Glutamatergic neuron (in vitro differentiated cells): Measurements from ENCODE around the gene CBLIF. TPM values are rescaled to one million over a fixed set of nuclear protein-coding genes. Genes with fewer than 3 reads are reported as not detected.
"Not testable (repeated sequence)": the region's sequence is repeated elsewhere in the genome, so short reads cannot be mapped to it uniquely, and the experiment has no call there.

Source experiments
- DNase-seq: peaks from one replicate; pipeline ENCODE4 v3.0.0; 2022
- H3K27ac Mint-ChIP-seq: one replicate; pipeline ENCODE4 v1.8.0; 2020; ENCODE audit warnings: mild to moderate bottlenecking, mixed read lengths, inconsistent platforms; ENCODE audit not compliant: unreplicated experiment
- H3K27me3 Mint-ChIP-seq: one replicate; pipeline ENCODE4 v1.8.0; 2020; ENCODE audit warnings: mild to moderate bottlenecking, moderate library complexity, mixed read lengths, inconsistent platforms; ENCODE audit not compliant: unreplicated experiment
- H3K36me3 Mint-ChIP-seq: one replicate; pipeline ENCODE4 v1.8.0; 2020; ENCODE audit warnings: mild to moderate bottlenecking, mixed read lengths, inconsistent platforms; ENCODE audit not compliant: unreplicated experiment
- H3K4me1 Mint-ChIP-seq: one replicate; pipeline ENCODE4 v1.8.0; 2020; ENCODE audit warnings: mild to moderate bottlenecking, low read depth, mixed read lengths, inconsistent platforms; ENCODE audit not compliant: unreplicated experiment
- H3K4me3 Mint-ChIP-seq: one replicate; pipeline ENCODE4 v1.8.0; 2020; ENCODE audit warnings: mild to moderate bottlenecking, mixed read lengths, inconsistent platforms; ENCODE audit not compliant: unreplicated experiment
- H3K9me3 Mint-ChIP-seq: one replicate; pipeline ENCODE4 v1.8.0; 2020; ENCODE audit warnings: mild to moderate bottlenecking, moderate library complexity, mixed read lengths, inconsistent platforms; ENCODE audit not compliant: unreplicated experiment
- total RNA-seq: library from RNA; stranded (reverse); fragmentation: NEBNext Ultra II Directional; extraction: Animal tissue kit (Norgen Biotek cat#: 25700); gene quantifications from one replicate; pipeline ENCODE4 v1.2.1, GENCODE V29; 2021; ENCODE audit not compliant: unreplicated experiment
- TF ChIP-seq, protein P1 (sequence below): fragments of 200-600 bp; sonication (generic); IDR thresholded peaks from one replicate; pipeline ENCODE4 v1.5.0; 2021; ENCODE audit not compliant: partially characterized antibody, unreplicated experiment

Gene CBLIF
- total RNA-seq, 1 donor from 2014 or later, result not detected

- H3K4me3 Mint-ChIP-seq, result no peak overlapping the region
- H3K36me3 Mint-ChIP-seq, result no peaks in the 10 kb centered on the region
- no peaks in the 10 kb centered on the region for H3K9me3 Mint-ChIP-seq
- no peaks in the 10 kb centered on the region for H3K4me1 Mint-ChIP-seq
- H3K27ac Mint-ChIP-seq, result no peak overlapping the region
- H3K27me3 Mint-ChIP-seq, result no peaks in the 10 kb centered on the region
- TF ChIP-seq, protein P1, sequence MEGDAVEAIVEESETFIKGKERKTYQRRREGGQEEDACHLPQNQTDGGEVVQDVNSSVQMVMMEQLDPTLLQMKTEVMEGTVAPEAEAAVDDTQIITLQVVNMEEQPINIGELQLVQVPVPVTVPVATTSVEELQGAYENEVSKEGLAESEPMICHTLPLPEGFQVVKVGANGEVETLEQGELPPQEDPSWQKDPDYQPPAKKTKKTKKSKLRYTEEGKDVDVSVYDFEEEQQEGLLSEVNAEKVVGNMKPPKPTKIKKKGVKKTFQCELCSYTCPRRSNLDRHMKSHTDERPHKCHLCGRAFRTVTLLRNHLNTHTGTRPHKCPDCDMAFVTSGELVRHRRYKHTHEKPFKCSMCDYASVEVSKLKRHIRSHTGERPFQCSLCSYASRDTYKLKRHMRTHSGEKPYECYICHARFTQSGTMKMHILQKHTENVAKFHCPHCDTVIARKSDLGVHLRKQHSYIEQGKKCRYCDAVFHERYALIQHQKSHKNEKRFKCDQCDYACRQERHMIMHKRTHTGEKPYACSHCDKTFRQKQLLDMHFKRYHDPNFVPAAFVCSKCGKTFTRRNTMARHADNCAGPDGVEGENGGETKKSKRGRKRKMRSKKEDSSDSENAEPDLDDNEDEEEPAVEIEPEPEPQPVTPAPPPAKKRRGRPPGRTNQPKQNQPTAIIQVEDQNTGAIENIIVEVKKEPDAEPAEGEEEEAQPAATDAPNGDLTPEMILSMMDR, result no peak
- DNase-seq, result no peak
Measured at GRCh38 chr11:59849129-59849528, 3.8 kb upstream of the CBLIF start.

- H3K27ac Mint-ChIP-seq, H3K27me3 Mint-ChIP-seq, H3K36me3 Mint-ChIP-seq, H3K4me1 Mint-ChIP-seq, DNase-seq, H3K4me3 Mint-ChIP-seq, H3K9me3 Mint-ChIP-seq: not testable (repeated sequence)
Measured at GRCh38 chr11:59848439-59848838, 3.1 kb upstream of the CBLIF start.

- no peak for DNase-seq
- H3K27ac Mint-ChIP-seq, result no peak overlapping the region
- no peak overlapping the region for H3K4me3 Mint-ChIP-seq
- no peaks in the 10 kb centered on the region for H3K4me1 Mint-ChIP-seq
- H3K36me3 Mint-ChIP-seq, result no peaks in the 10 kb centered on the region
- no peaks in the 10 kb centered on the region for H3K9me3 Mint-ChIP-seq
- H3K27me3 Mint-ChIP-seq, result no peaks in the 10 kb centered on the region
- TF ChIP-seq, protein P1, result no peak
Measured at GRCh38 chr11:59847626-59848025, 2.3 kb upstream of the CBLIF start.

GRCh38 chr11:59846556-59846955 is 1.3 kb upstream of the CBLIF start:
- Mint-ChIP-seq H3K4me1 (no peaks in the 10 kb centered on the region), H3K4me3 (no peak overlapping the region), H3K9me3 (no peaks in the 10 kb centered on the region), H3K36me3 (no peaks in the 10 kb centered on the region), H3K27me3 (no peaks in the 10 kb centered on the region), H3K27ac (no peak overlapping the region)
- TF ChIP-seq, protein P1, result no peak
- no peak for DNase-seq

DNA sequence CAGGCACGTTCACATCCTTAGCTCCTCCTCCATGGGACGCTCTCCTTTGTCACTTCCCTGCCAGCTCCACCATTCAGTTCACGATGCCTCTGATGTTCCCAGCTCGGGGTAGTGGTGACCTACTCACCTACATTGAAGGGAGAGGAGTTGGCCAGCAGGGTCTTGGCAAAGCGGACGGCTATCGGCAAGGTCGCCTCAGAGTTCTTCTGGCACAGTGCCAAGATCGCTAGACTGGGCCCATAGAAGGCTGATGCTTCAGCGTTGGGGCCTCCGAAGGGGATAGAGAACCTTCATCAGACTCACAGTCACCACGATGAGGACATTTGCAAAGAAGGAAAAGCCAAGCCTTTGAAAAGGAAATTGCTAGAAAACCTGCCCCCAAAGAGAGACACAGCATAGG is 3.0 kb downstream of the CBLIF start:
- no peaks in the 10 kb centered on the region for H3K36me3 Mint-ChIP-seq
- H3K27ac Mint-ChIP-seq, result no peak overlapping the region
- H3K4me1 Mint-ChIP-seq, result no peaks in the 10 kb centered on the region
- DNase-seq, result no peak
- TF ChIP-seq, protein P1, result no peak
- H3K27me3 Mint-ChIP-seq, result no peaks in the 10 kb centered on the region
- no peaks in the 10 kb centered on the region for H3K9me3 Mint-ChIP-seq
- no peak overlapping the region for H3K4me3 Mint-ChIP-seq

DNA sequence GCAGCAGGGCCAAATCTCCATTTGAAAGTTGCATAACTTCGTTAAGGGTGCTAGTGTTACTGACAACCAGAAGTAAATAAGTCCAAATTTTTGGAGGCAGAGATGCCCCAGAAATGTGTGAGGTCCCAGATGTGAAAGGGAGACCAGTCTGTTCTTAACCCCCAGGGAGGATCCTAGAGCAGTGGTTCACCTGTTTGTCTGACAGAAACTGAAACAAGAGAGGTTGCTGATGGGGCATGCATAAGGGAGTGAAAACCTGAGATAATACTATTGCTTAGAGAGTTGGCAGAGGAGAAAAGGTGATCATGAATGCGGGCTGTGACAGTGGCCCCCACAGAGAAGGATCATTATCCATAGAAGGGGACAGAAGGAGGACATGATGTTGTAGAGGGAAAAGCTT is 3.8 kb downstream of the CBLIF start:
- Mint-ChIP-seq H3K36me3 (no peaks in the 10 kb centered on the region), H3K4me3 (no peak overlapping the region), H3K27ac (no peak overlapping the region), H3K9me3 (no peaks in the 10 kb centered on the region), H3K4me1 (no peaks in the 10 kb centered on the region), H3K27me3 (no peaks in the 10 kb centered on the region)
- TF ChIP-seq, protein P1, result no peak
- DNase-seq, result no peak
